Effector memory CD4-positive, alpha-beta T cell (primary cell): ENCODE results near the gene SORL1.

Experiments used
- DNase-seq, 3 donors: peaks; one replicate each; pipeline ENCODE4 v3.0.0-alpha.2; 2020
- H3K27ac ChIP-seq: 2 replicates; pipeline ENCODE4 v1.7.0; 2013; ENCODE audit warnings: mild to moderate bottlenecking, low read length, moderate library complexity; ENCODE audit not compliant: insufficient read depth, poor library complexity, severe bottlenecking
- H3K27me3 ChIP-seq: replicated peaks from 2 replicates; pipeline ENCODE4 v1.7.0; 2013; ENCODE audit warnings: mild to moderate bottlenecking, low read length; ENCODE audit not compliant: insufficient read depth, control insufficient read depth, poor library complexity, severe bottlenecking
- H3K36me3 ChIP-seq: 2 replicates; pipeline ENCODE4 v1.7.0; 2013; ENCODE audit warnings: mild to moderate bottlenecking, low read length, moderate library complexity; ENCODE audit not compliant: control insufficient read depth, insufficient read depth
- H3K4me1 ChIP-seq: 2 replicates; pipeline ENCODE4 v1.7.0; 2013; ENCODE audit warnings: low read length, mild to moderate bottlenecking; ENCODE audit not compliant: control insufficient read depth, insufficient read depth, poor library complexity, severe bottlenecking
- H3K4me3 ChIP-seq: 2 replicates; pipeline ENCODE4 v1.7.0; 2013; ENCODE audit warnings: low read length, low read depth, mild to moderate bottlenecking; ENCODE audit not compliant: insufficient read depth, poor library complexity, severe bottlenecking
- H3K9me3 ChIP-seq: 2 replicates; pipeline ENCODE4 v1.7.0; 2013; ENCODE audit warnings: mild to moderate bottlenecking, low read length, moderate library complexity; ENCODE audit not compliant: control insufficient read depth

Gene SORL1

DNA sequence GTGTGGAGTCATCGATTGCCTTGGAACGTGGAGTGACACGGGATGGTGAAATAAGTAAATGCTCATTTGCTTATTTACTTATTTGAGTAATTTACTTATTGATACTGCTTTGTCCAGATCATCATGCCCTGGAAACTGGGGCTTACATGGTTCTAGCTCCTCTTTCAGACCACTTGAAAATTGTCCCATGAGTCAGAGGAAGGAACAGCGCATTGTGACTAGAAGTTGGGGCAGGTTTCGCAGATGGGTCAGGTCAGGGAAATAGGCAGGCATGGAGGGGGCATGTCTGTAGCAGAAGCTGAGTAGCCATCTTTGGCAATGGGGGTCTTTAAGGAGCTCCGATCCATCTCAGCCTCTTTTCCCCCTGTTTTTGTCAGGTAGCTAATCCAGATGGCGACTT, 104.8 kb downstream of the SORL1 start:
- no peaks in the 10 kb centered on the region for H3K9me3 ChIP-seq
- no peak for DNase-seq
- no peak overlapping the region for H3K4me3 ChIP-seq
- no peaks in the 10 kb centered on the region for H3K27me3 ChIP-seq
- H3K4me1 ChIP-seq, result no peaks in the 10 kb centered on the region
- H3K36me3 ChIP-seq, result peaks cover 89% of the 10 kb centered on the region
- H3K27ac ChIP-seq, result no peak overlapping the region

DNA sequence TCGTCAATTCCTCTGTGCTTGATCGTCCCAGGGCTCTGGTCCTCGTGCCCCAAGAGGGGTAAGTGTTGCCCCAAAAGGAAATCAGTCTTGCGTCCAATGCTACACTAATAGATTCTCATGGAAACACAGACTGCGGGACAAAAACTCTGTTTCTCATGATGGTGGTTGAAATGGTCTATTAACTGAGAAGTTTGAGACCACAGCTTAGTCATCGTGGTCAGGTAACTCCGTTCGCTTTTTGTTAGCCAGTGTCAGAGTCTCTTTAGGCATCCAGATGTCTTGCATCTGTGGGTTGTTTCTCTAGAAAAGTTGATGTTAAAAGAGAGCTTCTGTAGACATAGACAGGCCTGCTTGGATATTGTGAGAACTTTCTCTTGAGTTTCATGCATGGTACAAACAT, 105.2 kb downstream of the SORL1 start:
- H3K27ac ChIP-seq, result no peak overlapping the region
- DNase-seq, result no peak

DNA sequence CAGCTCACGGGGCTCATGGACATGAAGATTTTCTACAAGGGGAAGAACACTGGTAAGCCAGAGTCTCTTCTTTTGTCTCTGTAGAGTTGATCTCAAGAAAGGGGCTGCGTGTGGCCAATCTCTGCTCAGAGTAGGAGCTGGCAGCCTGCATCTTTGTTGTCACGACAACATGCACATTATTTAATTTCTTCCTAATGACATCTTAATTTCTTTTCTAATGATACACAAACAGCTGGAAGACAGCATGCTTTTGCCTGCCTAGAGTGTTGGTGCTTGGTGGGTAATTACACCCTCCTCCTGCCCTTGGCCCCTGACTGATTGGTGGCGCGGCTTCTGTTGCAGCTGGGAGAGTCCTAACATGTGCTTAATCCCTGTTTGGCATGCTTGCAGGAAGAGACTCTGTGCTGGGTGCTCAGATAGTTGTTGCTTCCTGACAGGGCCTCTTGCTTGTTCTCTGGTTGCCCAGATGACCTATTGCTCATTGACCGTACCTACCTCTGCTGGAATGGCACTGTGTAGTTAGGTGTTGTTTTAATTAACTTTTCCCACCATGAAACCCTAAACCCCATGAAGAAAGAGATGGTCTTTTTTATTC, 107.6 kb downstream of the SORL1 start:
- Histone ChIP-seq H3K36me3 (peaks cover 73% of the 10 kb centered on the region), H3K4me3 (no peak overlapping the region), H3K4me1 (no peaks in the 10 kb centered on the region), H3K27ac (no peak overlapping the region), H3K27me3 (no peaks in the 10 kb centered on the region), H3K9me3 (no peaks in the 10 kb centered on the region)
- DNase-seq, result no peak

More for the DNA sequence above, 105.2 kb downstream of the SORL1 start:
- H3K27me3 ChIP-seq, result no peaks in the 10 kb centered on the region
- H3K36me3 ChIP-seq, result peaks cover 89% of the 10 kb centered on the region
- no peak overlapping the region for H3K4me3 ChIP-seq
- no peaks in the 10 kb centered on the region for H3K4me1 ChIP-seq
- H3K9me3 ChIP-seq, result no peaks in the 10 kb centered on the region

DNA sequence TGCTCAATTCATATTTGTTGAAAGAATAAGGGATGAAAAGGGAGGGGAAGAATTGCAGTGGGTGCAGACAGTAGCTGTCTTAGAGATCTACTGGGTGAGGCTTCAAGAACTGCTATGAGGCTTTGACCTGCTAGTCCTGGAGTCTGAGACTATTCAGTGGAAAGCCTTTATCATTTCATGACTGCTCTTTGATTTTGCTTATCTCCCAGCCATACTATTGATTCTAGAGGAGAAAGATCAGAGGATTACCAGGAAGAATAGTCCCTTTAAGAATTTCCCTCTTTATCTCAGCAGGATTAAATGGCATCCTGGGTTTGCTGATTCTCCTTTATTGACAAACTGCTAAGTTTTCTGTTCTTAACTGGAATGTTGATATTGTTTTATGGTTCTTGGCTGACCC, 108.1 kb downstream of the SORL1 start:
- Histone ChIP-seq H3K27ac (no peak overlapping the region), H3K27me3 (no peaks in the 10 kb centered on the region), H3K36me3 (peaks cover 74% of the 10 kb centered on the region)

DNA sequence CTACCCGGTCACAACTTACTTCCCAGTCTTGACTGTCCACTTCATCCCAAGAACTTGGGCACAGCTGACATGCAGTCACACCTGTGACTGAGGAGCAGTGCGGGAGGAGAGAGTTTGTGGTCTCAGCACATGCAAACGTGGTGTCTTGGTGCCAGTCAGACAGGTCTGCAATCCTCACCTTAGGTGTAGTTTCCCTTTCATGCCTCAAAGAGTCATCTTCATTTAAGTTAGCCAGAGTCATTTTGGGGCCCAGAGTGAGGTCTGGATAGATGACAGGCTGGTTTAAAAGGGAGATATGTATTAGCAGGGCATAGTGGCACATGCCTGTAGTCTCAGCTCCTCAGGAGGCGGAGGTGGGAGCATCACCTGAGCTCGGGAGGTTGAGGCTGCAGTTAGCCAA, 109.1 kb downstream of the SORL1 start:
- no peak overlapping the region for H3K4me3 ChIP-seq
- no peaks in the 10 kb centered on the region for H3K4me1 ChIP-seq
- peaks cover 78% of the 10 kb centered on the region for H3K36me3 ChIP-seq
- H3K9me3 ChIP-seq, result no peaks in the 10 kb centered on the region
- DNase-seq, result no peak
- no peak overlapping the region for H3K27ac ChIP-seq
- H3K27me3 ChIP-seq, result no peaks in the 10 kb centered on the region

More for the DNA sequence above, 108.1 kb downstream of the SORL1 start:
- Histone ChIP-seq H3K4me1 (no peaks in the 10 kb centered on the region), H3K9me3 (no peaks in the 10 kb centered on the region), H3K4me3 (no peak overlapping the region)
- no peak for DNase-seq

DNA sequence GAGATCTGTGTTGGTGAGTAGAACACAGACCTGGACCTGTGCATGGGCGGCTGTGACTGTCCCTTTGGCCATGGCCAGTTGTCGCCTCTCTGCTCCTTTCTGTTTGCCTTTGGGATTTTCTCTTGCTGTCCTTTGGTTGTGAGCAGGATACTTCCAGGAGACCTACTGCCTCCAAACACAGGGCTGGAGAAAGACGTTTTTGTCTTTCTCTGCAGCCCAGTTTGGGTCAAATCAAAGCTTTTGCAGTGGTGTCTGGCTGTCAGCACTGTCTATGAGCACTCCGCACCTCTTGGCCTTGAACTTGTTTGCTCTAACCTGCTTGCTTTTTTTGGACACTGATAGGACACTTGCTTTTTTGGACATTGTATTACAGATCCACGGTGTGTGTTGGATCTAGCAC, 109.6 kb downstream of the SORL1 start:
- Histone ChIP-seq H3K4me3 (no peak overlapping the region), H3K36me3 (peaks cover 79% of the 10 kb centered on the region)

DNA sequence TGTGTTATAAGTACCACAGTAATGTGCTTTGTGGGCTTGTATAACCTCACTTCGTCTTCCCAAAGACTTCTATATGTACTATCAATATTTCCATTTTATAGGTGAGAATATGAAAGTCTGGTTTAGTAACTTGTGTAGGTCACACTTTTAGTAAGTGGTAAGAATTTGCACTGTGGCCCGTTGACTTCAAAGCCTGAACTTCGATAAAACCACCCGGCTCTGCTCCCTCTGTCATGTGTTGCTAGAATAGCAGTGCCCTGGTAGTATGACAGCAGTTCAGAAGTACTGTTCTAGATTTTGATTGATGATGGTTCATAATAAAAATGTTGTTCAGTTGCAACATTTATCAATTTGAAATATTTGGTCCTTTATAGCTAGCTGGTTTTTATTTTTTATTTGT, 110.9 kb downstream of the SORL1 start:
- Histone ChIP-seq H3K9me3 (no peaks in the 10 kb centered on the region), H3K4me1 (no peaks in the 10 kb centered on the region), H3K27me3 (no peaks in the 10 kb centered on the region), H3K4me3 (no peak overlapping the region), H3K27ac (no peak overlapping the region), H3K36me3 (peaks cover 82% of the 10 kb centered on the region)
- DNase-seq, result no peak

More for the DNA sequence above, 109.6 kb downstream of the SORL1 start:
- H3K27ac ChIP-seq, result no peak overlapping the region
- no peaks in the 10 kb centered on the region for H3K9me3 ChIP-seq
- DNase-seq, result no peak
- no peaks in the 10 kb centered on the region for H3K4me1 ChIP-seq
- no peaks in the 10 kb centered on the region for H3K27me3 ChIP-seq

DNA sequence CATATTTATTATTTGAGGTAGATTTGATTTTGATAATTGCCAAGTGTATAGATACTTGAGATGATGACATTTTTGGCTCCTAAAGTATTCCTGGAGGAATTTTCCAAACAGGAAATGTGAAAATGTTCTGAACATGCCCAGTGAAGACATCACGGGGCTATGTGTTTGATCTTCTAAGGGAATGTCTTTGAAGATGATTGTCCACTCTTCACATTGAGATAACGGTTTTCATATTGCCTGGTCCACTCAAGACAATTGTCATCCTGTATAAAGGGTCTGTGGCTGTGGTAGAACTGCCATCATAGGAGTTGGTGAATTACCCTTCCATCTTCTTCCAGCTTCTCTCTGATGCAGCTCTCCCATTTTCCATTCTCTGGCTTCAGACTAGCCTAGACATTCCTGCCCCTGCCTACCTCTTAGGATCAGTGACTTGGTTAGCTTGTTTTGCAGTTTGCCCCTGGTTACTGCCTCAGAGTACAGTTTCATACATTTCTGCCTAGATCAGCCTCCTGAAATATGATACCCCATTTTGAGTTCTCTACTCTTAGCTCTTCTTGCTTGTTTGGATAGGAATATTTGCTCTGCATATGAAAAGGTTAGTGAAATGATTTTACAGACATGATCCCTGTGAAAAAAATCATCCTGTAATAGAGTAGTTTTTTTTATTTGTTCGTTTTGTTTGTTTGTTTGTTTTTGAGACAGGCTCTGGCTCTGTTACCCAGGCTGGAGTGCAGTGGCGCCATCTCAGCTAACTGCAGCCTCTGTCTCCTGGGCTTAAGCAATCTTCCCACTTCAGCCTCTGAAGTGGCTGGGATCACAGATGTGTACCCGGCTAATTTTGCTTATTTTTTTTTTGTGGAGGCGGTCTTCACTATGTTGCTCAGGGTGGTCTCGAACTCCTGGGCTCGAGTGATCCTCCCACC, 112.0 kb downstream of the SORL1 start:
- H3K4me1 ChIP-seq, result no peaks in the 10 kb centered on the region
- H3K9me3 ChIP-seq, result no peaks in the 10 kb centered on the region
- H3K27me3 ChIP-seq, result no peaks in the 10 kb centered on the region
- no peak for DNase-seq
- no peak overlapping the region for H3K27ac ChIP-seq
- H3K36me3 ChIP-seq, result peaks cover 77% of the 10 kb centered on the region
- H3K4me3 ChIP-seq, result no peak overlapping the region

DNA sequence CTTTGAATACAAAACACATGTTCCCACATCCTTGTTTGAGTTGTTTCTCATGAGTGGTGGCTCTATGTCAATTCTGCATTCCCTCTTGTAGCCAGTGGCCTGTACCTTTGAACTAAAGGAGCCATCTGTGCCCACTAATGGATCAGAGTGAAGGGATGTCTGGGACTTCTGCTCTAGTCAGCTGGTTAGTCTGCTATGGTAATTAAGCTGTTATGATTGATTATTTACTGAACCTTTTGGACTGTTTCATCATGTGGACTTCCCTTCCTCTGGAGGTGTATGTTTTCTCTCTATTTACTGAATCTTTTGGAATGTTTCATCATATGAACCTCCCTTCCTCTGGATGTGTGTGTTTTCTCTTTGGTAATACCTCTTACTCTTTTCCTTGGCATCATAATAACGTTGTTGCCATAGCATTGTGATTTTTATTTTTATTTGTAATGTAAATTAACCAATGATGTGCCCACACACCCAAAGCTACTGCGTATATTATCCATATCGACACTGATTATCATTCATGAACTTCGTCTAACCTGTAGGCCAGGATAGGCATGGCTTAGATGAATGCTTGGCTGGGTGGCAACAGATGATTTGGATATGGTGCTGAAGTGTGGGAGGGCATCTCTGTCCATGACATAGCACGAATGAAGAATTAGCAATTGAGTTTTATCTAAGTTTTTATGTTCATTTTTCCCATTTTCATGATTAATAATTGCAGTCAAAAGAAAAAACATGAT, 113.0 kb downstream of the SORL1 start:
- Histone ChIP-seq H3K4me3 (no peak overlapping the region), H3K9me3 (no peaks in the 10 kb centered on the region), H3K4me1 (no peaks in the 10 kb centered on the region), H3K27me3 (no peaks in the 10 kb centered on the region), H3K36me3 (peaks cover 71% of the 10 kb centered on the region), H3K27ac (no peak overlapping the region)
- no peak for DNase-seq
